Activated naive CD4-positive, alpha-beta T cell treated with anti-CD3 and anti-CD28 coated beads for 36 hours (primary cell): ENCODE results near the gene HMSD. TPM values are rescaled to one million over a fixed set of nuclear protein-coding genes. Genes with fewer than 3 reads are reported as not detected.

ENCODE experiments used
- CTCF ChIA-PET: fragments of 350-600 bp; sonication (Branson Sonifier 250); formaldehyde crosslinking; loops from one replicate; lab custom pipeline; 2021; ENCODE audit warnings: antibody characterized with exemption; lab: Charles Lee
- DNase-seq: peaks from one replicate; pipeline ENCODE4 v3.0.0-alpha.2; 2020
- H3K27ac Mint-ChIP-seq: one replicate; pipeline ENCODE4 v1.8.0; 2021; ENCODE audit warnings: mild to moderate bottlenecking, mixed read lengths
- H3K27me3 Mint-ChIP-seq: one replicate; pipeline ENCODE4 v1.8.0; 2021; ENCODE audit warnings: low read depth, mixed read lengths
- H3K36me3 Mint-ChIP-seq: one replicate; pipeline ENCODE4 v1.8.0; 2021; ENCODE audit warnings: low read depth, mixed read lengths
- H3K4me1 Mint-ChIP-seq: one replicate; pipeline ENCODE4 v1.8.0; 2021; ENCODE audit warnings: low read depth, mixed read lengths
- H3K4me3 Mint-ChIP-seq: one replicate; pipeline ENCODE4 v1.8.0; 2021; ENCODE audit warnings: mild to moderate bottlenecking, moderate library complexity, mixed read lengths
- H3K9me3 Mint-ChIP-seq: one replicate; pipeline ENCODE4 v1.8.0; 2021; ENCODE audit warnings: mixed read lengths
- intact Hi-C: fragments of 100-400 bp; cut with micrococcal nuclease; formaldehyde crosslinking; loops from one replicate; pipeline ENCODE4 v1.15.1; 2023
- total RNA-seq, 2 experiments: library from RNA; stranded (reverse); gene quantifications; one replicate each; pipeline ENCODE4 v1.2.3, GENCODE V29; 2021

Gene HMSD
- total RNA-seq, 2 experiments from 2014 or later = 25.0 to 31.7 TPM

GRCh38 chr18:63997606-63998005 is 48.5 kb downstream of the HMSD start:
- intact Hi-C loops = no loop called here
- Mint-ChIP-seq H3K9me3 (peaks cover 12% of the 10 kb centered on the region), H3K4me3 (no peak overlapping the region), H3K36me3 (peaks cover 5% of the 10 kb centered on the region), H3K27ac (no peak overlapping the region), H3K27me3 (peaks cover 6% of the 10 kb centered on the region), H3K4me1 (peaks cover 2% of the 10 kb centered on the region)
- CTCF ChIA-PET = interaction anchor here (1.2 kb wide), 1 partner anchor 9 kb away, joined by 3 read pairs; no protein-coding TSS in a partner anchor
- DNase-seq = no peak

GRCh38 chr18:63999871-64000270 is 50.8 kb downstream of the HMSD start:
- H3K4me1 Mint-ChIP-seq = no peaks in the 10 kb centered on the region
- peaks cover 20% of the 10 kb centered on the region for H3K9me3 Mint-ChIP-seq
- no peak overlapping the region for H3K4me3 Mint-ChIP-seq
- peaks cover 8% of the 10 kb centered on the region for H3K36me3 Mint-ChIP-seq
- intact Hi-C loops = no loop called here
- CTCF ChIA-PET = interaction anchor here (1.1 kb wide), 1 partner anchor 11 kb away, joined by 3 read pairs; no protein-coding TSS in a partner anchor
- DNase-seq = no peak
- H3K27me3 Mint-ChIP-seq = peaks cover 15% of the 10 kb centered on the region
- H3K27ac Mint-ChIP-seq = no peak overlapping the region

DNA sequence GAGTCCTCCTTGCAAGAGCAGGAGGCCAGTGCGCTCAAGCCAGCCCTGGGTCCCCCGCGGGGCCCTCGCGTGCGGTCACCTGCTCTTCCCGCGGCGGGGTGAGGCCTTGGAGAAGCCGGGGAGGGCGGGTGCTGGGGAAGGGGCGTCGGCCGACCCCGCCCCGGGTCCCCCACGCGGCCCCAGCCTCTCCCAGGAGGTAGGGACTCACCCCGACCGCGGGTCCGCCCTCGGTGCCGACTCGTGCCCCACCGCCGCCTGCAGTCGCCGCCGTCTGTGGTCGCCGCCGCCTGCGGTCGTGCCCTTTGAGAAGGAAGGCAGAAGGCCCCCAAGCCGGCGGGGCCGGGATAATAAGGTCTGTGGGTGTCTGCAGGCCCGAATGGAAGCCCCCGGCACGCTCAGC is 53.5 kb downstream of the HMSD start:
- Mint-ChIP-seq H3K27me3 (peaks cover 15% of the 10 kb centered on the region), H3K9me3 (peaks cover 7% of the 10 kb centered on the region), H3K36me3 (peaks cover 5% of the 10 kb centered on the region), H3K4me1 (no peaks in the 10 kb centered on the region), H3K27ac (no peak overlapping the region), H3K4me3 (no peak overlapping the region)
- CTCF ChIA-PET = no interaction called here
- intact Hi-C loops = no loop called here
- DNase-seq = no peak

GRCh38 chr18:64009305-64009704 is 60.2 kb downstream of the HMSD start:
- H3K27ac Mint-ChIP-seq = no peak overlapping the region
- H3K9me3 Mint-ChIP-seq = no peaks in the 10 kb centered on the region
- no peak overlapping the region for H3K4me3 Mint-ChIP-seq
- H3K27me3 Mint-ChIP-seq = no peaks in the 10 kb centered on the region
- intact Hi-C loops = no loop called here
- H3K4me1 Mint-ChIP-seq = no peaks in the 10 kb centered on the region
- no peak for DNase-seq
- no peaks in the 10 kb centered on the region for H3K36me3 Mint-ChIP-seq
- CTCF ChIA-PET = interaction anchor here (0.6 to 1.7 kb wide), 5 partner anchors 14 to 1029 kb away, joined by 3 to 4 read pairs (median 4); no protein-coding TSS in a partner anchor

Other genes starting within 250 kb of the HMSD start
- not detected for gene SERPINB11, start 246.3 kb upstream of the HMSD start, total RNA-seq
- gene SERPINB7, start 173.9 kb upstream of the HMSD start, total RNA-seq = not detected
- gene SERPINB2, start 61.6 kb upstream of the HMSD start, total RNA-seq = not detected
- gene SERPINB10, start 41.3 kb upstream of the HMSD start, total RNA-seq = not detected
- gene SERPINB8, start 20.8 kb downstream of the HMSD start, total RNA-seq = 10 to 100 TPM; 10.5 to 11.7 TPM
- gene LINC00305, start 199.8 kb downstream of the HMSD start, total RNA-seq = not detected